Neuronal stem cell (in vitro differentiated cells): Measurements from ENCODE around the gene TMEM114.

Source experiments
- DNase-seq: peaks from one replicate; pipeline ENCODE4 v3.0.0-alpha.2; 2013; ENCODE audit warnings: low spot score
- H2AFZ ChIP-seq: one replicate; pipeline ENCODE4 v1.6.1; 2013; ENCODE audit warnings: mild to moderate bottlenecking, low read length, inconsistent platforms
- H2AK5ac ChIP-seq: 2 replicates; pipeline ENCODE4 v1.6.1; 2013; ENCODE audit warnings: low read depth, mild to moderate bottlenecking, inconsistent platforms, low read length, moderate library complexity, mixed read lengths
- H2BK120ac ChIP-seq: 2 replicates; pipeline ENCODE4 v1.6.1; 2013; ENCODE audit warnings: low read depth, mild to moderate bottlenecking, inconsistent platforms, low read length, moderate library complexity, mixed read lengths
- H2BK12ac ChIP-seq: one replicate; pipeline ENCODE4 v1.6.1; 2013; ENCODE audit warnings: low read length, inconsistent platforms
- H2BK15ac ChIP-seq: 2 replicates; pipeline ENCODE4 v1.6.1; 2013; ENCODE audit warnings: mild to moderate bottlenecking, low read length, inconsistent platforms, mixed read lengths
- H2BK5ac ChIP-seq: one replicate; pipeline ENCODE4 v1.6.1; 2013; ENCODE audit warnings: inconsistent platforms, mild to moderate bottlenecking, low read length, moderate library complexity
- H3K14ac ChIP-seq: one replicate; pipeline ENCODE4 v1.6.1; 2013; ENCODE audit warnings: low read length, inconsistent platforms
- H3K18ac ChIP-seq: 2 replicates; pipeline ENCODE4 v1.6.1; 2013; ENCODE audit warnings: low read length, inconsistent platforms
- H3K23ac ChIP-seq: 2 replicates; pipeline ENCODE4 v1.6.1; 2013; ENCODE audit warnings: low read depth, mild to moderate bottlenecking, mixed read lengths, low read length, inconsistent platforms; ENCODE audit not compliant: poor library complexity
- H3K27ac ChIP-seq: replicated peaks from 3 replicates; pipeline ENCODE4 v1.5.1; 2013; ENCODE audit warnings: low read length, inconsistent platforms
- H3K27me3 ChIP-seq, 3 experiments: 2 replicates each; pipeline ENCODE4 v1.6.1; 2013; ENCODE audit warnings: low read length in 3 of 3, mild to moderate bottlenecking in 2 of 3, inconsistent platforms in 1 of 3, low read depth in 1 of 3, mixed read lengths in 1 of 3, moderate library complexity in 1 of 3; ENCODE audit not compliant: control insufficient read depth in 3 of 3, insufficient read depth in 3 of 3
- H3K36me3 ChIP-seq, 2 donors: replicated peaks in 1 of 2; 2 replicates each; pipeline ENCODE4 v1.6.1; 2013; ENCODE audit warnings: low read length in 2 of 2; ENCODE audit not compliant: control insufficient read depth in 2 of 2, insufficient read depth in 2 of 2
- H3K4ac ChIP-seq: 2 replicates; pipeline ENCODE4 v1.6.1; 2013; ENCODE audit warnings: inconsistent platforms, mild to moderate bottlenecking, low read length, moderate library complexity
- H3K4me1 ChIP-seq, 2 donors: 1 replicate in 1 of 2; 2 replicates in 1 of 2; pipeline ENCODE4 v1.6.1; 2013; ENCODE audit warnings: low read length in 2 of 2, low read depth in 1 of 2; ENCODE audit not compliant: control insufficient read depth in 2 of 2, insufficient read depth in 1 of 2
- H3K4me2 ChIP-seq: one replicate; pipeline ENCODE4 v1.6.1; 2013; ENCODE audit warnings: mild to moderate bottlenecking, low read length, inconsistent platforms; ENCODE audit not compliant: insufficient read depth, poor library complexity, severe bottlenecking
- H3K4me3 ChIP-seq, 2 donors: 2 replicates each; pipeline ENCODE4 v1.5.1; 2013; ENCODE audit warnings: low read length in 2 of 2, mild to moderate bottlenecking in 2 of 2, inconsistent platforms in 1 of 2, moderate library complexity in 1 of 2
- H3K79me1 ChIP-seq: one replicate; pipeline ENCODE4 v1.6.1; 2013; ENCODE audit warnings: low read depth, mild to moderate bottlenecking, inconsistent platforms, low read length, moderate library complexity
- H3K9ac ChIP-seq: one replicate; pipeline ENCODE4 v1.6.1; 2013; ENCODE audit warnings: mild to moderate bottlenecking, low read depth, low read length, inconsistent platforms; ENCODE audit not compliant: poor library complexity
- H3K9me3 ChIP-seq, 2 donors: replicated peaks in 1 of 2; 2 replicates each; pipeline versions ENCODE3 to v1.6.1; 2013; ENCODE audit warnings: low read length in 2 of 2, mild to moderate bottlenecking in 2 of 2, inconsistent platforms in 1 of 2, low read depth in 1 of 2, mixed read lengths in 1 of 2, moderate library complexity in 1 of 2; ENCODE audit not compliant: control insufficient read depth in 2 of 2, insufficient read depth in 1 of 2
- H4K8ac ChIP-seq: one replicate; pipeline ENCODE4 v1.6.1; 2013; ENCODE audit warnings: low read depth, mild to moderate bottlenecking, inconsistent platforms, low read length, moderate library complexity
- H4K91ac ChIP-seq: one replicate; pipeline ENCODE4 v1.6.1; 2013; ENCODE audit warnings: low read length, low read depth, mild to moderate bottlenecking, inconsistent platforms; ENCODE audit not compliant: poor library complexity
- WGBS, 2 donors: extraction: QIAGEN DNeasy Blood & Tissue Kit; methylation state at CpG; one replicate each; pipeline ENCODE4 v1.1.7; 2013; ENCODE audit warnings: missing lambda C conversion rate in 2 of 2, mixed read lengths in 1 of 2; ENCODE audit not compliant: insufficient read length in 2 of 2, insufficient replicate concordance in 1 of 2; ENCODE audit errors: extremely low coverage in 2 of 2; 5-methylcytosine and 5-hydroxymethylcytosine counted together

The TMEM114 gene

GRCh38 chr16:8544406-8544805, 45.9 kb downstream of the TMEM114 start:
- Histone ChIP-seq H2BK5ac (no peak overlapping the region), H3K79me1 (no peaks in the 10 kb centered on the region), H4K91ac (no peak overlapping the region), H2BK15ac (no peak overlapping the region), H2BK12ac (no peak overlapping the region), H3K27ac (no peak overlapping the region), H3K14ac (no peak overlapping the region), H3K4me2 (no peak overlapping the region), H3K18ac (no peak overlapping the region), H2AFZ (no peak overlapping the region), H3K4ac (no peak overlapping the region), H3K4me3 (no peak overlapping the region), H4K8ac (no peak overlapping the region), H3K27me3 (peaks cover 0 to 16% (median 0%) of the 10 kb centered on the region in 3 experiments), H3K4me1 (no peaks in the 10 kb centered on the region), H3K9me3 (no peaks in the 10 kb centered on the region), H3K36me3 (no peaks in the 10 kb centered on the region), H2BK120ac (no peak overlapping the region), H2AK5ac (no peak overlapping the region), H3K23ac (no peak overlapping the region), H3K9ac (no peak overlapping the region)
- no peak for DNase-seq
- WGBS, 2 donors, result no CpG with 5 or more reads among the region's 5 CpGs

- Histone ChIP-seq H3K4me2 (no peak overlapping the region), H2BK5ac (no peak overlapping the region), H2BK120ac (no peak overlapping the region), H4K8ac (no peak overlapping the region), H3K4ac (no peak overlapping the region), H3K9me3 (no peaks in the 10 kb centered on the region), H3K23ac (no peak overlapping the region), H3K79me1 (no peaks in the 10 kb centered on the region), H3K4me1 (no peaks in the 10 kb centered on the region), H2AFZ (no peak overlapping the region), H3K14ac (no peak overlapping the region), H2BK12ac (no peak overlapping the region), H3K4me3 (no peak overlapping the region), H3K36me3 (no peaks in the 10 kb centered on the region), H3K9ac (no peak overlapping the region), H2BK15ac (no peak overlapping the region), H3K18ac (no peak overlapping the region), H3K27ac (no peak overlapping the region), H3K27me3 (peaks cover 0 to 16% (median 0%) of the 10 kb centered on the region in 3 experiments), H4K91ac (no peak overlapping the region), H2AK5ac (no peak overlapping the region)
- no CpG with 5 or more reads among the region's 3 CpGs for WGBS, 2 donors
- no peak for DNase-seq
These were observed 47.1 kb downstream of the TMEM114 start for GRCh38 chr16:8543258-8543657.

GRCh38 chr16:8542393-8542792, 47.9 kb downstream of the TMEM114 start:
- Histone ChIP-seq H3K4me2 (no peak overlapping the region), H3K23ac (no peak overlapping the region), H3K18ac (no peak overlapping the region), H3K79me1 (no peaks in the 10 kb centered on the region), H3K27ac (no peak overlapping the region), H4K91ac (no peak overlapping the region), H2BK120ac (no peak overlapping the region), H3K36me3 (no peaks in the 10 kb centered on the region), H3K9ac (no peak overlapping the region), H2BK12ac (no peak overlapping the region), H3K27me3 (peaks cover 0 to 16% (median 0%) of the 10 kb centered on the region in 3 experiments), H3K4ac (no peak overlapping the region), H2AK5ac (no peak overlapping the region), H2BK15ac (no peak overlapping the region), H3K4me1 (no peaks in the 10 kb centered on the region), H3K9me3 (no peaks in the 10 kb centered on the region), H3K14ac (no peak overlapping the region), H4K8ac (no peak overlapping the region), H2BK5ac (no peak overlapping the region), H2AFZ (no peak overlapping the region), H3K4me3 (no peak overlapping the region)
- DNase-seq, result no peak
- WGBS, 2 donors, result no CpG with 5 or more reads among the region's 2 CpGs

- Histone ChIP-seq H2BK5ac (no peak overlapping the region), H3K27ac (no peak overlapping the region), H2BK120ac (no peak overlapping the region), H2BK15ac (no peak overlapping the region), H2AK5ac (no peak overlapping the region), H4K8ac (no peak overlapping the region), H3K36me3 (no peaks in the 10 kb centered on the region), H3K4me2 (no peak overlapping the region), H3K4ac (no peak overlapping the region), H4K91ac (no peak overlapping the region), H3K9ac (no peak overlapping the region), H2AFZ (no peak overlapping the region), H3K27me3 (peaks cover 0 to 15% (median 0%) of the 10 kb centered on the region in 3 experiments), H3K4me1 (no peaks in the 10 kb centered on the region), H3K4me3 (no peak overlapping the region), H3K14ac (no peak overlapping the region), H3K9me3 (no peaks in the 10 kb centered on the region), H3K79me1 (no peaks in the 10 kb centered on the region), H3K18ac (no peak overlapping the region), H3K23ac (no peak overlapping the region), H2BK12ac (no peak overlapping the region)
- no CpG with 5 or more reads among the region's 4 CpGs for WGBS, 2 donors
- no peak for DNase-seq
These were observed 48.4 kb downstream of the TMEM114 start for GRCh38 chr16:8541868-8542267.
